HG03280 (cell line): ENCODE data around the gene RAPGEF4.
"Not testable (repeated sequence)": the region's sequence is repeated elsewhere in the genome, so short reads cannot be mapped to it uniquely, and the experiment has no call there.

Experiments used
- ATAC-seq: cut with Tn5 transposase; IDR thresholded peaks from one replicate; pipeline ENCODE4 v1.9.1; 2021; ENCODE audit warnings: mild to moderate bottlenecking, moderate library complexity; ENCODE audit not compliant: unreplicated experiment

RAPGEF4 gene

GRCh38 chr2:172725746-172726145 lies 9.9 kb upstream of the RAPGEF4 start:
- no peak for ATAC-seq

- ATAC-seq = no peak
Observed at GRCh38 chr2:172726172-172726735, 9.4 kb upstream of the RAPGEF4 start.

GRCh38 chr2:172730411-172730810 lies 5.2 kb upstream of the RAPGEF4 start:
- ATAC-seq = no peak

- ATAC-seq = no peak
Observed at GRCh38 chr2:172734711-172735581, 699 bp upstream of the RAPGEF4 start.

GRCh38 chr2:172736424-172737174 lies 954 bp downstream of the RAPGEF4 start:
- ATAC-seq = no peak

GRCh38 chr2:172739661-172740266 lies 4.1 kb downstream of the RAPGEF4 start:
- ATAC-seq = no peak

- ATAC-seq = no peak
Observed at GRCh38 chr2:172740856-172741255, 5.2 kb downstream of the RAPGEF4 start.

GRCh38 chr2:172742931-172743540 lies 7.4 kb downstream of the RAPGEF4 start:
- ATAC-seq = no peak

- no peak for ATAC-seq
Observed at GRCh38 chr2:172743898-172744297, 8.3 kb downstream of the RAPGEF4 start.

- ATAC-seq = no peak
Observed at GRCh38 chr2:172745636-172746035, 10.0 kb downstream of the RAPGEF4 start.

GRCh38 chr2:172748543-172748942 lies 12.9 kb downstream of the RAPGEF4 start:
- not testable (repeated sequence) for ATAC-seq

GRCh38 chr2:172749388-172749787 lies 13.7 kb downstream of the RAPGEF4 start:
- no peak for ATAC-seq

GRCh38 chr2:172751564-172751963 lies 15.9 kb downstream of the RAPGEF4 start:
- ATAC-seq = no peak

- no peak for ATAC-seq
Observed at GRCh38 chr2:172753610-172754009, 18.0 kb downstream of the RAPGEF4 start.

- no peak for ATAC-seq
Observed at GRCh38 chr2:172759441-172759840, 23.8 kb downstream of the RAPGEF4 start.

- ATAC-seq = no peak
Observed at GRCh38 chr2:172761306-172761705, 25.7 kb downstream of the RAPGEF4 start.

- no peak for ATAC-seq
Observed at GRCh38 chr2:172762574-172762973, 26.9 kb downstream of the RAPGEF4 start.

- ATAC-seq = no peak
Observed at GRCh38 chr2:172763079-172763478, 27.4 kb downstream of the RAPGEF4 start.

- no peak for ATAC-seq
Observed at GRCh38 chr2:172765662-172766061, 30.0 kb downstream of the RAPGEF4 start.

GRCh38 chr2:172768401-172768800 lies 32.8 kb downstream of the RAPGEF4 start:
- no peak for ATAC-seq

GRCh38 chr2:172769879-172770278 lies 34.2 kb downstream of the RAPGEF4 start:
- no peak for ATAC-seq
